Measurements from ENCODE around the gene FARP1.

The FARP1 gene

DNA sequence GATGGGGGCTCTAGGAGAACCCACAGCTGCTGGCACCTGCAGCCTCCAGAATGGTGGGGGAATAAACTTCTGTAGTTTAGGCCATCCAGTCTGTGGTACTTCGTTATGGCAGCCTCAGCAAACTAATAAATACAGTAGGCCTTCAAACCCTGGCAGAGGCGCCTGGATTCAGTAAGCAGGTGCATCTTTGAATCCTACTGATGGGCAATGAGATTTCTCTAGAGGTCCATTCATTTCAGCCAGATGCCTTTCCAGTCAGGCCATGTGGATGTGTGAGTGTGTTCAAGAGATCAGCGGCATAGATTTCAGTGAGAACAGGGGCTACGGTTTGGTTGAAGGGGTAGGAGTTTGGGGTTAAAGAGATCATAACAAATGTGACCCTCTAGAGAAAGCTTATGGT is 217.7 kb downstream of the FARP1 start (continued):
- TF ChIP-seq, protein P1, sequence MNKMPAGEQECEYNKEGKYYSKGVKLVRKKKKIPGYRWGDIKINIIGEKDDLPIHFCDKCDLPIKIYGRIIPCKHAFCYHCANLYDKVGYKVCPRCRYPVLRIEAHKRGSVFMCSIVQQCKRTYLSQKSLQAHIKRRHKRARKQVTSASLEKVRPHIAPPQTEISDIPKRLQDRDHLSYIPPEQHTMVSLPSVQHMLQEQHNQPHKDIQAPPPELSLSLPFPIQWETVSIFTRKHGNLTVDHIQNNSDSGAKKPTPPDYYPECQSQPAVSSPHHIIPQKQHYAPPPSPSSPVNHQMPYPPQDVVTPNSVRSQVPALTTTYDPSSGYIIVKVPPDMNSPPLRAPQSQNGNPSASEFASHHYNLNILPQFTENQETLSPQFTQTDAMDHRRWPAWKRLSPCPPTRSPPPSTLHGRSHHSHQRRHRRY (tag by site-specific recombination; IDR thresholded peaks at IDR 0.05) = no peak
- TF ChIP-seq ZNF391 (tag by site-specific recombination; IDR thresholded peaks at IDR 0.05; ENCODE audit: borderline replicate concordance, low read depth) = no peak
- TF ChIP-seq, protein P2, sequence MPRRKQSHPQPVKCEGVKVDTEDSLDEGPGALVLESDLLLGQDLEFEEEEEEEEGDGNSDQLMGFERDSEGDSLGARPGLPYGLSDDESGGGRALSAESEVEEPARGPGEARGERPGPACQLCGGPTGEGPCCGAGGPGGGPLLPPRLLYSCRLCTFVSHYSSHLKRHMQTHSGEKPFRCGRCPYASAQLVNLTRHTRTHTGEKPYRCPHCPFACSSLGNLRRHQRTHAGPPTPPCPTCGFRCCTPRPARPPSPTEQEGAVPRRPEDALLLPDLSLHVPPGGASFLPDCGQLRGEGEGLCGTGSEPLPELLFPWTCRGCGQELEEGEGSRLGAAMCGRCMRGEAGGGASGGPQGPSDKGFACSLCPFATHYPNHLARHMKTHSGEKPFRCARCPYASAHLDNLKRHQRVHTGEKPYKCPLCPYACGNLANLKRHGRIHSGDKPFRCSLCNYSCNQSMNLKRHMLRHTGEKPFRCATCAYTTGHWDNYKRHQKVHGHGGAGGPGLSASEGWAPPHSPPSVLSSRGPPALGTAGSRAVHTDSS (tag by site-specific recombination; IDR thresholded peaks at IDR 0.05) = no peak

DNA sequence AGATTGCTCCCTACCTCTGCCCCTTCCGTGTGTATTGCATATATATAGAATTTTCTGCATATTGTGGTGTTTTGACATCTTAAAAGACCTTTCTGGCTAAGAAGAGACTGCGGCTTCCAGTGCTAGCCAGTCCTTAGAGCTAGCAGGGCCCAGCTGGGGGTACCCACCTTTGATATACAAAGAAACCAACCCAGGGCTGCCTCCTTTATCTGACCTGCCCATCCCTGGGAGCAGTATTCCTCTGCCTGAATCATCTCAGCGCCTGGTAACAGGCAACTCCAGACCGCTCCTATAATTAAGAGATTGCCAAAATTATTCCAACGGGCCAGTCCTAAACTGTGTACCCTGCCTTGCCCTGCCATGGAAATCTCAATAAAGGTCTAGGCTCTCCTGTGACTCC is 220.4 kb downstream of the FARP1 start:
- no peaks in the 10 kb centered on the region for H3K9me3 ChIP-seq (ENCODE audit: control insufficient read depth, insufficient read depth, low read depth, low read length)
- ChIA-PET POLR2A (no interaction called here), CTCF (interaction anchor here (1.0 kb wide), 1 partner anchor 58 kb away, joined by 4 read pairs; no protein-coding TSS in a partner anchor)
- peaks cover 0 to 2% of the 10 kb centered on the region in 2 experiments; a peak in 1 of 3 replicates for H3K36me3 ChIP-seq (ENCODE audit: control insufficient read depth in 2 of 2, insufficient read depth in 1 of 2, low read length in 2 of 2)
- no peaks in the 10 kb centered on the region for H3K4me1 ChIP-seq (ENCODE audit: control insufficient read depth, insufficient read depth, low read length)
- H3K27ac ChIP-seq (ENCODE audit: extremely low read depth, low read depth, low read length) = no peak overlapping the region
- TF ChIP-seq ZNF76 (tag by site-specific recombination; IDR thresholded peaks at IDR 0.05; ENCODE audit: borderline replicate concordance, low read depth) = no peak
- TF ChIP-seq, protein P3, sequence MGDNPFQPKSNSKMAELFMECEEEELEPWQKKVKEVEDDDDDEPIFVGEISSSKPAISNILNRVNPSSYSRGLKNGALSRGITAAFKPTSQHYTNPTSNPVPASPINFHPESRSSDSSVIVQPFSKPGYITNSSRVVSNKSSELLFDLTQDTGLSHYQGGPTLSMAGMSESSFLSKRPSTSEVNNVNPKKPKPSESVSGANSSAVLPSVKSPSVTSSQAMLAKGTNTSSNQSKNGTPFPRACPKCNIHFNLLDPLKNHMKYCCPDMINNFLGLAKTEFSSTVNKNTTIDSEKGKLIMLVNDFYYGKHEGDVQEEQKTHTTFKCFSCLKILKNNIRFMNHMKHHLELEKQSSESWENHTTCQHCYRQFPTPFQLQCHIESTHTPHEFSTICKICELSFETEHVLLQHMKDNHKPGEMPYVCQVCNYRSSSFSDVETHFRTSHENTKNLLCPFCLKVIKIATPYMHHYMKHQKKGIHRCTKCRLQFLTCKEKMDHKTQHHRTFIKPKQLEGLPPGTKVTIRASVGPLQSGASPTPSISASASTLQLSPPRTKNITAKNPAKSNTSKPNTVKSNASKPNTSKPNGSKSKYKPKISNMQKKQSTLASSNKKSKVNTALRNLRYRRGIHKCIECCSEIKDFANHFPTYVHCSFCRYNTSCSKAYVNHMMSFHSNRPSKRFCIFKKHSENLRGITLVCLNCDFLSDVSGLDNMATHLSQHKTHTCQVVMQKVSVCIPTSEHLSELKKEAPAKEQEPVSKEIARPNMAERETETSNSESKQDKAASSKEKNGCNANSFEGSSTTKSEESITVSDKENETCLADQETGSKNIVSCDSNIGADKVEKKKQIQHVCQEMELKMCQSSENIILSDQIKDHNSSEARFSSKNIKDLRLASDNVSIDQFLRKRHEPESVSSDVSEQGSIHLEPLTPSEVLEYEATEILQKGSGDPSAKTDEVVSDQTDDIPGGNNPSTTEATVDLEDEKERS (tag by site-specific recombination; IDR thresholded peaks at IDR 0.05) = no peak
- no peak for TF ChIP-seq SP7 (tag by site-specific recombination; IDR thresholded peaks at IDR 0.05)
- no peak for TF ChIP-seq KLF8 (tag by site-specific recombination; IDR thresholded peaks at IDR 0.05)
- TF ChIP-seq ZNF184 (tag by site-specific recombination; IDR thresholded peaks at IDR 0.05) = no peak
- no peak for TF ChIP-seq ZNF132 (tag by site-specific recombination; IDR thresholded peaks at IDR 0.05; ENCODE audit: borderline replicate concordance)
- TF ChIP-seq, protein P4, sequence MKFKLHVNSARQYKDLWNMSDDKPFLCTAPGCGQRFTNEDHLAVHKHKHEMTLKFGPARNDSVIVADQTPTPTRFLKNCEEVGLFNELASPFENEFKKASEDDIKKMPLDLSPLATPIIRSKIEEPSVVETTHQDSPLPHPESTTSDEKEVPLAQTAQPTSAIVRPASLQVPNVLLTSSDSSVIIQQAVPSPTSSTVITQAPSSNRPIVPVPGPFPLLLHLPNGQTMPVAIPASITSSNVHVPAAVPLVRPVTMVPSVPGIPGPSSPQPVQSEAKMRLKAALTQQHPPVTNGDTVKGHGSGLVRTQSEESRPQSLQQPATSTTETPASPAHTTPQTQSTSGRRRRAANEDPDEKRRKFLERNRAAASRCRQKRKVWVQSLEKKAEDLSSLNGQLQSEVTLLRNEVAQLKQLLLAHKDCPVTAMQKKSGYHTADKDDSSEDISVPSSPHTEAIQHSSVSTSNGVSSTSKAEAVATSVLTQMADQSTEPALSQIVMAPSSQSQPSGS (tag by site-specific recombination; IDR thresholded peaks at IDR 0.05; ENCODE audit: low read depth) = no peak
- TF ChIP-seq, protein P5, sequence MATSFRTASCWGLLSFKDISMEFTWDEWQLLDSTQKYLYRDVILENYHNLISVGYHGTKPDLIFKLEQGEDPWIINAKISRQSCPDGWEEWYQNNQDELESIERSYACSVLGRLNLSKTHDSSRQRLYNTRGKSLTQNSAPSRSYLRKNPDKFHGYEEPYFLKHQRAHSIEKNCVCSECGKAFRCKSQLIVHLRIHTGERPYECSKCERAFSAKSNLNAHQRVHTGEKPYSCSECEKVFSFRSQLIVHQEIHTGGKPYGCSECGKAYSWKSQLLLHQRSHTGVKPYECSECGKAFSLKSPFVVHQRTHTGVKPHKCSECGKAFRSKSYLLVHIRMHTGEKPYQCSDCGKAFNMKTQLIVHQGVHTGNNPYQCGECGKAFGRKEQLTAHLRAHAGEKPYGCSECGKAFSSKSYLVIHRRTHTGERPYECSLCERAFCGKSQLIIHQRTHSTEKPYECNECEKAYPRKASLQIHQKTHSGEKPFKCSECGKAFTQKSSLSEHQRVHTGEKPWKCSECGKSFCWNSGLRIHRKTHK (tag by site-specific recombination; IDR thresholded peaks at IDR 0.05) = no peak
- no peak for TF ChIP-seq KLF9 (tag by site-specific recombination; IDR thresholded peaks at IDR 0.05; ENCODE audit: low read depth)
- no peak for TF ChIP-seq ZNF24 (tag by site-specific recombination; IDR thresholded peaks at IDR 0.05)
- no peak for TF ChIP-seq ZNF138 (tag by site-specific recombination; IDR thresholded peaks at IDR 0.05; ENCODE audit: borderline replicate concordance)
- TF ChIP-seq ZNF623 (tag by site-specific recombination; IDR thresholded peaks at IDR 0.05) = no peak
- TF ChIP-seq ZNF211 (tag by site-specific recombination; IDR thresholded peaks at IDR 0.05; ENCODE audit: low read depth) = no peak
- no peak for TF ChIP-seq MYNN (tag by site-specific recombination; IDR thresholded peaks at IDR 0.05; ENCODE audit: borderline replicate concordance)
- no peak for TF ChIP-seq ZNF626 (tag by site-specific recombination; IDR thresholded peaks at IDR 0.05)
- no peak for TF ChIP-seq ZNF792 (tag by site-specific recombination; IDR thresholded peaks at IDR 0.05)
- no peak overlapping the region for H3K4me3 ChIP-seq (ENCODE audit: low read depth, low read length)
